ENCODE data around the gene DPPA5.
"Not testable (repeated sequence)": the region's sequence is repeated elsewhere in the genome, so short reads cannot be mapped to it uniquely, and the experiment has no call there.

DPPA5 gene, protein sequence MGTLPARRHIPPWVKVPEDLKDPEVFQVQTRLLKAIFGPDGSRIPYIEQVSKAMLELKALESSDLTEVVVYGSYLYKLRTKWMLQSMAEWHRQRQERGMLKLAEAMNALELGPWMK

DNA sequence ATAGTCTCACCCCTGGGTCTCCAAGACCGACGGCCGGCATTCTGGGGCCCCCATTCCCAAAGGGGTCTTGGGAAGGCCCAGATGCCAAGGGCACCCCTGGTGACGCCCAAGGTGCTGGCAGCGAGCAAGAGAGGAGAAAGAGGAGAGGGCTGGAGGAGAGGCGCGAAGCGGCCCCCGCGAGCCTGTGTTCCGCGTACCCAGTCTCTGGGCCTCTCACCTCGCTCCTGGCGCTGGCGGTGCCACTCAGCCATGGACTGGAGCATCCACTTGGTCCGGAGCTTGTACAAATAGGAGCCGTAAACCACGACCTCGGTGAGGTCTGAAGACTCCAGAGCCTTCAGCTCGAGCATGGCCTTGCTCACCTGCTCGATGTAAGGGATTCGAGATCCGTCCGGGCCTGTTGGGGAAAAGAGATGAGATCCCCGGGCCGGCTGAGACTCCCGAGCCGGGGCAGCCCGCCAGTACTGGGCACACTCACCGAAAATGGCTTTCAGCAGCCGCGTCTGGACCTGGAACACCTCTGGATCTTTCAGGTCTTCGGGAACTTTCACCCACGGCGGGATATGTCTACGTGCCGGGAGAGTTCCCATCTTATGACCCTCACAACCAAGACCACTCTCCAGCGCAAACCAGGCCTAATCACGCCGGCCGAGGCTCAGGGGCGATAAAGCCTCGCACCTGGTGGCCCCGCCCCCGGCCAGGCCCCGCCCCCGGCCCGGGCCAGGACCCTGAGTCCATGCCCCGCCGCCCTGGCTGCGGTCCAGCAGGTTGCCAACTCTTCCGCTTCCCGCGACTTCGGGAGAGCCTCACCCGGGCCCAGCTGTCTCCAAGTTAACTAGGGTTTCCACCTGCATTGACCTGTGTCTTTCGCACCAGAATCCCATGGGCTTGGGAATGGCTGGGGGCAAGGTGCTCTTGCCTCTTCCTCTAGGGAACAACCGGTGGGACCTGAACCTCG, at the start of gene DPPA5:
DPPA5 (minus strand) TSS at position 641 of the 958 bp plus-strand sequence; CDS start at position 590, 51 bp downstream.
- DNase-seq = no peak

DNA sequence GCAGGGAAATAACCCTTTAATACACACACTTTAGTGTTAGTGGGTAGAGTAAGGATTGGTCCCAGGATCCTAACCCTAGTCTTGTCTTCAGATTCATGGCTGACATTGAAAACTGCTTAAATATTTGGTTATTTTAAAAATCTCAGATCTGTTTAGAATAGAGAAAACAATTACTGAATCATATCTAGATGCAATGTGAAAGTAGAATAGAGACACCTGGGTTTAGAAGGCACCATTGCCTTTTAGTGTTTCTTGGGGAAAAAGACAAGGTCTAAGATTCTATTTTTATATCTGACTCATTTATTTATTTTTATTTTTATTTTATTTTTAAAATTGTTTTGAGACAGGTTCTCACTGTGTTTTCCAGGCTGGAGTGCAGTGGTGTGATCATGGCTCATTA, 46.6 kb upstream of the DPPA5 start:
- DNase-seq = no peak

DNA sequence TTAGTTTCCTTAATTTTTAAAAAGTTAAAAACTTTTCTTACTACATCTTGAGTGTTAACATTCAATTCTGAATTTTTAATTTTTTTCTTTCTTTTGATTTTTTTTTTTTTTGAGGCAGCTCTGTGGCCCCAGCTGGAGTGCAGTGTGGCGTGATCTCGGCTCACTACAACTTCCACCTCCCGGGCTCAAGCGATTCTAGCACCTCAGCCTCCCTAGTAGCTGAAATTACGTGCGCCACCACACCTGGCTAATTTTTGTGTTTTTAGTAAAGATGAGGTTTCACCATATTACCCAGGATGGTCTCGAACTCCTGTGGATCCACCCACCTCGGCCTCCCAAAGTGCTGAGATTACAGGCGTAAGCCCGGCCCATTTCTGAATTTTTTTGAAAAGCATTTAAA, 41.8 kb upstream of the DPPA5 start:
- no peak for DNase-seq

DNA sequence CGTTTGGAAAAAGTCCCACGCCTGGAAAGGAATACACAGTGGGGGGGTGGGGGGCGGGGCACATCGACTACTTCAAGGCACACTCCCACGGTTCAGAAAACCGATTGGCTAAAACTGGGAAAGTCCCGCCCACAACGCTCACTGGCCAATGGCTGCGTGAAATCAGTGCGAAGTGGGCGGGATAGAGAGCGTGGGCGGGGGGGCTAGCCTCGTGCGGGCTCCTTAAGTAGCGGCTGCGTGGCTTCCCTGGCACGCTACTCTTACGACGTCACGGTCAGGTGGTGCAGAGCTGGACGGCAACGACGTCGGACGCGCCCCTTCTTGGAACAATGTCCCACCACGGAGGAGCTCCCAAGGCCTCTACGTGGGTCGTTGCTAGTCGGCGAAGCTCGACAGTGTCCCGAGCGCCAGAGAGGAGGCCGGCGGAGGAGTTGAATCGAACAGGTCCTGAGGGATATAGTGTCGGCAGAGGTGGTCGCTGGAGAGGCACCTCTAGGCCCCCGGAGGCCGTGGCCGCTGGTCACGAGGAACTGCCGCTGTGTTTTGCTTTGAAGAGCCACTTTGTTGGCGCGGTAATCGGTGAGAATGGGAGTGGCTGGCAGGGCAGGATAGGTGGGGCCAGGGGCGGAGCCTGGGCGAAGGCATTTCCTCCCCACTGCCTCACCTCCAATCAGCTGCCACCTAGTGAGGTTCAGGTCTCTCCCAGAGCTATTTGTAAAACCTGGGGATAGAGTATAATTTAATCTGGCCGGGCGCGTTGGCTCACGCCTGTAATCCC, 40.7 kb upstream of the DPPA5 start, which contains the start of gene DDX43:
DDX43 (plus strand) TSS at position 252 of the 778 bp plus-strand sequence; CDS start at position 330, 78 bp downstream.
- no peak for DNase-seq

DNA sequence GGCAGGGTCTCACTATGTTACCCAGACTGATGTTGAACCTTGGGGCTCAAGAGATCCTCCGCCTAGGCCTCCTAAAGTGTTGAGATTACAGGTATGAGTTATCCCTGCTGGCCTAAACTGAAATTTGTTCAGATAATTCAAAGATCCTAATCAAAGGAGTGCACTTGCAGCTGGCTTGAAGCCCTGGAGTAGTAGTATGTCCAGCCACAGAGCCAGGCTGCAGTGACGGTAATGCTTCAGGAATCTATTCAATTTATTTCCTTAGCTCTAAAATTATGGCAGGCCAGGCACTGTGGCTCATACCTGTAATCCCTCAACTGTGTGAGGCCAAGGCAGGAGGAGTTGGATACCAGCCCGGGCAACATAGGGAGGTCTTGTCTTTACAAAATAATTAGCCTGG, 39.2 kb upstream of the DPPA5 start:
- DNase-seq = no peak

DNA sequence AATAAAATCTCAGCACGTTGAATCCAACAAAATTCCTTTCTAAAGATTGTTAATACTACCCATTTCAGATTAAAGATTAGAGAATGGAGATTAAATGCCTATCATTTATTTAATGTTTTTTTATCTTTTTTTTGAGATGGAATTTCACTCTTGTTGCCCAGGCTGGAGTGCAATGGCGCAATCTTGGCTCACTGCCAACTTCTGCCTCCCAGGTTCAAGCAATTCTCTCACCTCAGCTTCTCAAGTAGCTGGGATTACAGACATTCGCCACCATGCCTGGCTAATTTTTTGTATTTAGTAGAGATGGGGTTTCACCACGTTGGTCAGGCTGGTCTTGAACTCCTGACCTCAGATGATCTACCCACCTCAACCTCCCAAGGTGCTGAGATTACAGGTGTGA, 38.1 kb upstream of the DPPA5 start:
- DNase-seq = not testable (repeated sequence)

DNA sequence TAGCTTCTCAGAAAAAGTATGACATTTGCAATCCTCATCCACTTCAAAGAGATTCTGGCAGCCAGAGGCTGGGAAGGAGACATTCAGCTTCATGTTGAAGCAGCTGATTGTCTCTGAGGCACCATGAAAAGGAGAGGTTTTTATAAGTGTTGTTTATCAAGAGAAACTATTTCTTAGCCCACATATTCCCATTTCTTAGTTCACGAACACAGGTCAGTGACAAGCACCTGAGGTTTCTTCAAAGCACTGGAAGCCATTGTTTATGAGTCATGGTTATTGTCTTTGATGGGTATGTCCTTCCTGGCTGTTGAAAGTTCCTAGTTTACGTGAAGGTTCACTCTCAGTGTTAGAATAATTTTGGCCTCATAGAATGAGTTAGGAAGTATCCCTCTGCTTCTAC, 37.6 kb upstream of the DPPA5 start:
- no peak for DNase-seq

DNA sequence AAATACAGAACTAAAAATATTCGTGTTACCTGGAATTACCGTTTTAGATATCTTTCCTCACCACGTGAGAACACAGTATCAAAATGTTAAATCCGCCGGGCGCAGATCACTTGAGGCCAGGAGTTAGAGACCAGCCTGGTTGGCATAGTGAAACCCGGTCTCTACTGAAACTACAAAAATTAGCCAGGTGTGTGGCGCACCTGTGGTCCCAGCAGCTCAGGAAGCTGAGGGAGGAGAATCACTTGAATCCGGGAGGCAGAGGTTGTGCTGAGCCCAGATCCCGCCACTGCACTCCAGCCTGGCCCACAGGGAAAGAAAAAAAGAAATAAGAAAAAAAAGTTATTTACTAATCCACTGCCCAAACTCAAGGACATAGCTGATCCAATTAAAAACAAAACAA, 35.8 kb upstream of the DPPA5 start:
- DNase-seq = no peak

DNA sequence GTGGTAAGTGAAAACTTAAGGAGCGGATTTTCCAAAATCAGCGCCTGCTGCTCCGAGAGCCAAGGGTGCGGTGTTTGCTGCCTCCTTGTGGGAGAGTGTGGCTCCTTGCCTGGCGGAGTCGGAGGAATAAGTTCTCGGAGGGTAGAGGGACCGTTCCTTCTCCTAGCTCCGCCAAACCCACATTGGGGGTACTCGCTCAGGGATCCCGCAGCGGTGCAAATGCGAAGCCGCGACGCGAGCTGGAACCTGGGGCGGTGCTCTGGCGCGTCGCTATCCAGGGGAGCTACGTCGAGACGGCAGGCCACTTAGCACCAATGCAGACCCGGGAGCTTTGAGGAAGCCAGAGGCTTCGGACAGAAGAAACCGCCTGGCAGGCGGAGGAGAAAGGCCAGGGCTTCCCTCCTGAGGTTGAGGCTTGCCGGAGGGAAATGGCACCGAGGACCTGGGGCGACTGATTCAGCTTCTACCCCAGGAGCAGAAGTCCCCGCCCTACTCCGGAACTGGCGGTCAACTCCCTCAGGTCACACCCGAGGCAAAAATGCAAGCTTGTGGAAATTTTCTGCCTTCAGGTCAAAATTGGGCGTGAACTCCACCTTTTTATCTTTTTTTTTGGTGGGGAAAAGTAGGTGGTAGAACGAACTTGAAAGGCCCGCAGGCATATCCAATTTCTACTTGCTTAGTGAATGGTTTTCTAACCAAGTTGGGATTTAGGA, 34.9 kb upstream of the DPPA5 start:
- peak in 1 of 2 donors; percentile 5 for DNase-seq

DNA sequence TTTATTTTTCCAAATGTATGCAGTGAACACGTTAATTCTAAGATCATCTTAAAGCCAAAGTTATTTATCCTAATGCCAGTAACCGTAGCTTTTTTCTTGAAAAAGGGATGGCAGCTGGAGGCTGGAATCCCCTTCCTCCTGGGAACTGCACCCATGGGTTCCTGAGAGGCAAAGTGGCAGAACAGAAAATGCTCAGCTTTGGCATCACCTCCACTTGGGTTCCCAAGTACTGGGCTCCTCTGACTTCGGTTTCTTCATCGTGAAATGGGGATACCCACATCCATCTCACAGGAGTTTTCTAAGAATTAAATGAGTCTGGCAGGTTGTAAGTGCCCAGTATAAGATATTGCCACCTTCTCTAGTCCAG, 34.3 kb upstream of the DPPA5 start:
- no peak for DNase-seq

DNA sequence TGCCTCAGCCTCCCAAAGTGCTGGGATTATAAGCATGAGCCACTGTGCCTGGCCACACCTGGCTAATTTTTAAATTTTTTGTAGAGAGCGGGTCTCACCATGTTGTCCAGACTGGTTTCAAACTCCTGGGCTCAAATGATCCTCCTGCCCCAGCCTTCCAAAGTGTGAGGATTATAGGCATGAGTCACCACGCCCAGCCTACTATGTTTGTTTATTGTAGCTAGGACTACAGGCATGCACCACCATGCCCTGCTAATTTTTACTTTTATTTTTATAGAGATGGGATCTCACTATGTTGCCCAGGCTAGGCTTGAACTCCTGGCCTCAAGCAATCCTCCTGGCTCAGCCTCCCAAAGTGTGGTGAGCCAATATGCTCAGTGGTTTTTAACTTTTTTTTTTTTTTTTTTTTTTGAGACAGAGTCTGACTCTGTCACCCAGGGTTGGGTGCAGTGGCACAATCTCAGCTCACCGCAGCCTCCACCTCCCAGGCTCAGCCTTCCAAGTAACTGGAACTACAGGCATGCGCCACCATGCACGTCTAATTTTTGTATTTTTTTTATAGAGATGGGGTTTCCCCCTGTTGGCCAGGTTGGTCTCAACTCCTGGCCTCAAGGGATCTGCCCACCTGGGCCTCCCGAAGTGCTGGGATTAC, 28.5 kb upstream of the DPPA5 start:
- no peak for DNase-seq

DNA sequence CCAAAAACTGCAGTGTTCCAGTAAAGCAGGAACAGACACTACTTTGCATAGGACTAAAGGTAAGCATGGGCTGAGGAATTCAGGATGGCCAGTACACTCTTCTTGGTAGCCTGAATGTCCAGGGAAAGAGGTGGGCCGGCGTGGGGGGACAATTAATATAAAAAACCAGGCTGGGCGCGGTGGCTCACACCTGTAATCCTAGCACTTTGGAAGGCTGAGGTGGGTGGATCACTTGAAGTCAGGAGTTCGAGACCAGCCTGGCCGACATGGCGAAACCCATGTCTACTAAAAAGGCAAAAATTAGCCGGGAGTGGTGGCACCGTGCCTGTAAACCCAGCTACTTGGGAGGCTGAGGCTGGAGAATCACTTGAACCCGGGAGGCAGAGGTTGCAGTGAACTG, 27.5 kb upstream of the DPPA5 start:
- not testable (repeated sequence) for DNase-seq

DNA sequence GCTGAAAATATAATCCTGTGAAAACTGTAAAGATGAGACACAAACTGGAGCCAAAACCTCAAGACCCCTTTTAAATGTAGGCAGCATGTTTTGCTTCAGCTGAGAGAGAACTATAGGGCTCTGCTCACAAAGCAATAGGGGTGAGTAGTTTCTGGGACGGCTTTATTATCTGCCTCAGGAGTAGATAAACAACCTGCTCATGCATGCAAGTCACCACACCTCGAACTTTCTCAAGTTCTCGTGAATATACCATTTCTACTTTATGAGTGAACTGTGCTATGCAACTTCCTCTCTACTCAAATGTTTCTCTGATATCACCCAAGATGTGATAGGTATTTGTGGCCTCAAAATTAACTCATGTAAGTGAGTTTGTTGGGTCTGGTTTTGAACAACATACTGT, 23.1 kb upstream of the DPPA5 start:
- no peak for DNase-seq

DNA sequence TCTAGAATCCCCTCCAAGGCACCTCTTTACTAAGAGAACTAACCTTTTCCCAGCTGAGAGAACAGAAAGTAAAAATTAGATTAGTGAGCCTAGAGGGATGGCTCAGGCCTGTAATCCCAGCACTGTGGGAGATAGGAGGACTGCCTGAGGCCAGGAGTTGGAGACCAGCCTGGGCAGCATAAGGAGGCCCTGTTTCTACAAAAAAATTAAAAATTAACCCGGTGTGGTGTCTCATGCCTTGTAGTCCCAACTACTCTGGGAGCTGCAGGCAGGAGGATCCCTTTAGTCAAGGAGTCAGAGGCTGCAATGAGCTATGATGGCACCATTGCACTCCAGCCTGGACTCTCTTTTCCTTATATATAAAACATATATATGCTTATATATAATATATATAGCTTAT, 21.1 kb upstream of the DPPA5 start:
- DNase-seq = no peak

DNA sequence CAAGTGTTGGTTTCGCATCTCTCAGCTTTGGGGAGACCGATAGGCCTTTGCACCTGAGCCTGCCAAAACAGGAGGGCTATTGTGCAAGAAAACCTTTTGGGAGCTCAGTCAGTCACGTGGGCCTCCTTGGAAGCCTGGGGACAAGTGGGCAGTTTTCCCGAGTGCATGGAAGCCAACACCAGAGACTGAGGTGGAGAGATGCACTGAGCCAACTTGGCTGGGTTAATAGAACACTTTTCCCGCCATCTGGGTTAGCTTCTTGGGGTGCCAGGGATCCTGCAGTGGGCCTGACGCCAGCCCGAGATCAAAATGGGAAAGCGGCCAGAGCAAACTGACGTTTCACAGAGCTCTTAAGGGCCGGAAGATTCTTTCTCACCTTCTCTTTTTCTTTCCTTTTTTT, 18.4 kb upstream of the DPPA5 start:
- no peak for DNase-seq

DNA sequence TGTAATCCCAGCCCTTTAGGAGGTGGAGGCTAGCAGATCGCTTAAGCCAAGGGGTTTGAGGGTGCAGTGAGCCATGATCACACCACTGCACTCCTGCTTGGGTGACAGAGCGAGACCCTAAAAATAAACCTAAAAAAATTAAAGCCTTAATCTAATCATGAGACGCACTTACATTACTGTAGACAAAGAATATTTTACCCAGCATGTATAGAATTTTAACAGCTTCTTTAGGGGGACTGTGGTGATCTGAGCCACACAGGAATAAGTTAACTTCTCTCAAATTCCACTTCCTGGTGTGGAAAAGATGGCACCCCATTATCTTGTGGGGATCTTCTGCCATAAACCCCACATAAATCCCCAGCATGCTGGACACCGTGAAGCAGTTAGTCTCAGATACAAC, 17.9 kb upstream of the DPPA5 start:
- DNase-seq = no peak

DNA sequence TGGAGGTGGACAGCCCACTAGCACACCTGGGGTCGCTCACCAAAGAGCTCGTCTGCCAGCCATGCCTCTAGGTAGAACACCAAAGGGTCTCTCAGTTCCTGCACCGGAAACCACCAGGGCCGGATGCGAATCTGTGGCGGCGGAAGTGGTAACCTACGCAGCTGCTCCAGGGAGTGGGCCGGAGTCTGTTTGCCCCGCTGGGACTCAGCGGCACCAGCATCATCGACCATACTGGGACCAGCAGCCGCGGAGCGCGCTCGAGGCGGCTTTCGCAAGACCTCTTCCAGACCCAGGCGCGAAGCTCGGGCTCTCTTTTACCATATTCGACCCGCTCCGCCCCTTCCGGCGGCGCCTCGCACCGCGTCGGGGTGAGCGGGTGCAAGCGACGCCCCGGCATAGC, 15.5 kb upstream of the DPPA5 start, which contains the start of gene OOEP:
OOEP (minus strand) TSS at position 335 of the 400 bp plus-strand sequence; CDS start at position 230, 105 bp downstream.
- no peak for DNase-seq

DNA sequence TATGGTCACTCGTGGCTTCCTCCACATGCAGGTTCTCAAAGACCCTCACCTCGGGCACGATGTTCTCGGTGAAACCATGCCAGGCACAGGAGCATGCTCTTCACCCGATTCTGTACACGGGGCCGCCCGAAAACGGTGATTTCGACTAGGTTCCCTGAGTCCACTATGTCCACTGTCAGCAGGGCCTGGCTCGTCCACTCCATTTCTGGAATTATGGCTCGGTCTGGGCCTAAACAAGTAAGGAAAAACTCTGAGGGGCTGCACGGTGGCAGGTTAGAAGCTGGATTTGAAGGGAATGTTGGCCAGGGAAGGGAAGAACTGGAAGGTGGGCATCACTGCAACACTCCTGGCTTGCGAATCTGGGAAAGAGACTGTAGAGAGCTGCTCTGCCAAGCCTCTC, 15.1 kb upstream of the DPPA5 start:
- DNase-seq = no peak

DNA sequence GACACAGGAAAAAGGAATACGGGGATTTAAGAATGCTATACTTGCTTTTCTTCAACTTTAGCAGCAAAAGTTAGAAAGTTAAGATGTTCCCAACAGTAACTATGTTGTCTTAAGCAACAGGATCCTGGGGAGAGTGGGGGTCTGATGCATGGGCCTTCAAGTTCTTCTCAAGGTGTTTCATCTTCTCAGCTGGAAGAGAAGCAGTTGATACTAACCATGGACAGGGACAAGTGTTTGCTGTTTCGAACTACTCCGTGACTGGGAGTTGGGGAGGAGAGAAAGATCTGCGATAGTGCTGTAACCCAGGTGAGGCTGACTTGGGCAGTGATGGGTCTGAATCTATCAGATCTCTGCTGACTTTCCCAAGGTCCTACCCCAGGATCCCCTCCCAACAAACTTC, 14.6 kb upstream of the DPPA5 start:
- DNase-seq = no peak

DNA sequence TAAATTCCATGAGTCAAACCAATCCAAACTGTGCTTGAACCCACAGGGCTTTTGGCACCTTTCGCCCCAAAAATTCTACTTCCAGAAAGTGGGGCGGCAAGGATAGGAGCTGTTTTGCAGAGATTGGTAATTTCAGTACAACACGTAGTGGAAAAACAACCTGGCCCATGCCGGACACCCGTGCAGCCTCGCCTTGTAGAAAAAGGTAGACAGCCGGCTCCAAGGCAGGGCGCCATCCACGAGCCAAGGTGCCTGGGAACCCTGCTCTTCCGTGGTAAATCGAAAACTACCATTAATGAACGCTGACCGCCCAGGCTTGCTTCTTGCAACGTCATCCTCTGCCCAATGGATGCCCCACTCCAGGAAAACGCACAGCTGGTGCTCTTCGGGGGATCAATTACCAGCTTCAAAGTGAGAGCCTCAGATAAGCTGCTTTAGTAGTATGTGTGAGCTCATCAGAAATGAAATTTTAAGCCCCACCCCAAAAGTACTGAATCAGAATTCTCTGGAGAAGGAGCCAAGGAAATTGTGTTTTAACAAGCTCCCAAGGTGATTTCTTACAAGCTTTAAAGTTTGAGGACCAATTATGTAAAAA, 13.8 kb upstream of the DPPA5 start:
- no peak for DNase-seq

DNA sequence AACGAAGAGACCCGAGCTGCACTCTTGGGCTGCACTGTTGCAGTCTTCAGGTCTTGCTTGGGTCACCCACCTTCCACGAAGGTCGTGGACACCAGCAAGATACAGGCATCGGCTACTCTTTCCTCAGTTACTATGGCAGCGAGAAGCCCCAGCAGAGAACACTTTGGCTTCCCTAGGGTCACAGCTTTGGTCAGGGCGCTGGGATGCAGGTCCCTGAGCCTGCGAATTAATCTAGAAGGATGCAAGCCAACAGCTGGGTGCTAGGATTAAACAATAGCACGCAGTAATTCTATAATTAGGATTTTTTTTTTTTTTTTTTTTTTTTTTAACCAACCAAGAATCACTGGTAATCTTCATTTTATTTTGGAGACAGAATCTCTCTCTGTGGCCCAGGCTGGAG, 10.5 kb upstream of the DPPA5 start:
- DNase-seq = no peak

DNA sequence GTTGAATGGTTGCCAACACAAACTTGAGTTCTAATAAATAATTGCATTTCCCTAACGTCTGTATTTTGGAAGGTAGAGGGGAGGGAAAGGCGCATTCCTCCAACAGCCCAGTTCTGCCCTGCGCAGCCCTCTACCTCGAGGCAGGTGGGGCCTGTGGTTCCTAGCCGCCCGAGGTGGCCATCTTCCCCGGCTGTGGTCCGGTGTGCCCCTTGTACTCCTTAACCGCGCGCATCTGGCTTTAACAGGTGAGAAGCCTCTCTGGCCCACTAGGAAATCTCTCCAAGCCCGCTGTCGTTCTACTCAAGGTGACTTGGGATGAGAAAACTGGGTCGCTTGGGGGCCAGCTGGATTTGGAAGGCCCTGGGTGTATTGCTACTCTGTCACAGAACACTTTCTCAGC, 10.0 kb upstream of the DPPA5 start:
- no peak for DNase-seq
